WTC11 (cell line): Measurements from ENCODE around the gene MYO5B. TPM values are rescaled to one million over a fixed set of nuclear protein-coding genes. Genes with fewer than 3 reads are reported as not detected.

Experiments
- ATAC-seq: fragments of 200-7000 bp; cut with Tn5 transposase; 2 replicates; pipeline ENCODE4 v1.10.0; 2021; ENCODE audit warnings: mild to moderate bottlenecking, moderate library complexity
- CTCF ChIA-PET: fragments of 300-600 bp; sonication (Branson Sonifier 250); formaldehyde crosslinking; loops from one replicate; lab custom pipeline; 2021; ENCODE audit warnings: antibody characterized with exemption; lab: Charles Lee
- POLR2A ChIA-PET: fragments of 350-600 bp; sonication (Branson Sonifier 250); formaldehyde crosslinking; loops from one replicate; lab custom pipeline; 2021; ENCODE audit warnings: antibody characterized with exemption; lab: Charles Lee
- DNase-seq: peaks from one replicate; pipeline ENCODE4 v3.0.0; 2021; ENCODE audit warnings: low spot score
- H3K27ac Mint-ChIP-seq: 2 replicates; pipeline ENCODE4 v1.8.0; 2021; ENCODE audit warnings: mixed read lengths
- H3K27me3 Mint-ChIP-seq: 2 replicates; pipeline ENCODE4 v1.8.0; 2021; ENCODE audit warnings: low read depth, mild to moderate bottlenecking, moderate library complexity, mixed read lengths
- H3K36me3 Mint-ChIP-seq: 2 replicates; pipeline ENCODE4 v1.8.0; 2021; ENCODE audit warnings: mixed read lengths
- H3K4me1 Mint-ChIP-seq: 2 replicates; pipeline ENCODE4 v1.8.0; 2022; ENCODE audit warnings: mixed read lengths
- H3K4me3 Mint-ChIP-seq: 2 replicates; pipeline ENCODE4 v1.8.0; 2021; ENCODE audit warnings: mild to moderate bottlenecking, moderate library complexity, mixed read lengths
- H3K9me3 Mint-ChIP-seq: 2 replicates; pipeline ENCODE4 v1.8.0; 2021; ENCODE audit warnings: mixed read lengths
- ELF4 ChIP-seq: sonication (generic); formaldehyde crosslinking; IDR thresholded peaks from 2 replicates; pipeline ENCODE4 v1.8.1; 2022; ENCODE audit warnings: low read depth, mild to moderate bottlenecking, moderate library complexity, missing genetic modification reagents
- EMX1 ChIP-seq: fragments of 250-450 bp; sonication (Bioruptor Pico); IDR thresholded peaks from 2 replicates; pipeline ENCODE4 v1.8.0; 2021; ENCODE audit warnings: mild to moderate bottlenecking
- GRHL2 ChIP-seq: fragments of 250-450 bp; sonication (Bioruptor Pico); IDR thresholded peaks from 2 replicates; pipeline ENCODE4 v1.8.0; 2022; ENCODE audit warnings: mild to moderate bottlenecking, moderate library complexity; ENCODE audit not compliant: insufficient replicate concordance, severe bottlenecking
- HMGA2 ChIP-seq: fragments of 250-450 bp; sonication (Bioruptor Pico); IDR thresholded peaks from 2 replicates; pipeline ENCODE4 v1.4.0; 2021; ENCODE audit warnings: mild to moderate bottlenecking, moderate library complexity
- JAZF1 ChIP-seq: fragments of 250-450 bp; sonication (Bioruptor Pico); IDR thresholded peaks from 2 replicates; pipeline ENCODE4 v1.9.0; 2021; ENCODE audit warnings: moderate library complexity, mild to moderate bottlenecking, inconsistent platforms
- JUN ChIP-seq: sonication (generic); formaldehyde crosslinking; IDR thresholded peaks from 2 replicates; pipeline ENCODE4 v1.8.0; 2023; ENCODE audit warnings: mild to moderate bottlenecking, missing genetic modification reagents
- MLX ChIP-seq: sonication (generic); formaldehyde crosslinking; IDR thresholded peaks from 2 replicates; pipeline ENCODE4 v1.8.1; 2023; ENCODE audit warnings: mild to moderate bottlenecking, missing genetic modification reagents, moderate library complexity
- MYBL2 ChIP-seq: sonication (generic); formaldehyde crosslinking; IDR thresholded peaks from 2 replicates; pipeline ENCODE4 v1.8.1; 2023; ENCODE audit warnings: mild to moderate bottlenecking, moderate library complexity, missing genetic modification reagents
- NR2C2 ChIP-seq: sonication (generic); formaldehyde crosslinking; IDR thresholded peaks from 2 replicates; pipeline ENCODE4 v1.8.0; 2022; ENCODE audit warnings: mild to moderate bottlenecking, missing genetic modification reagents
- NR3C1 ChIP-seq: sonication (generic); formaldehyde crosslinking; conservative IDR thresholded peaks from 2 replicates; pipeline ENCODE4 v1.8.1; 2023; ENCODE audit warnings: low read depth, mild to moderate bottlenecking, missing genetic modification reagents
- PRRX2 ChIP-seq: fragments of 250-450 bp; sonication (Bioruptor Pico); IDR thresholded peaks from 2 replicates; pipeline ENCODE4 v1.8.0; 2021; ENCODE audit warnings: mild to moderate bottlenecking
- RORB ChIP-seq: fragments of 250-450 bp; sonication (Bioruptor Pico); IDR thresholded peaks from 2 replicates; pipeline ENCODE4 v1.9.0; 2021; ENCODE audit warnings: mild to moderate bottlenecking
- SOX15 ChIP-seq: fragments of 250-450 bp; sonication (Bioruptor Pico); IDR thresholded peaks from 2 replicates; pipeline ENCODE4 v1.9.0; 2021; ENCODE audit warnings: mild to moderate bottlenecking
- SP1 ChIP-seq: sonication (generic); formaldehyde crosslinking; conservative IDR thresholded peaks from 2 replicates; pipeline ENCODE4 v1.8.1; 2022; ENCODE audit warnings: missing genetic modification reagents
- TEAD4 ChIP-seq: sonication (generic); formaldehyde crosslinking; IDR thresholded peaks from 2 replicates; pipeline ENCODE4 v1.8.0; 2022; ENCODE audit warnings: mild to moderate bottlenecking, missing genetic modification reagents
- TP53 ChIP-seq: sonication (generic); formaldehyde crosslinking; IDR thresholded peaks from 2 replicates; pipeline ENCODE4 v1.8.1; 2023; ENCODE audit warnings: mild to moderate bottlenecking, missing genetic modification reagents
- ZNF138 ChIP-seq: sonication (generic); formaldehyde crosslinking; conservative IDR thresholded peaks from 2 replicates; pipeline ENCODE4 v1.8.1; 2022; ENCODE audit warnings: mild to moderate bottlenecking, moderate library complexity, missing genetic modification reagents
- ZNF232 ChIP-seq: sonication (generic); formaldehyde crosslinking; IDR thresholded peaks from 2 replicates; pipeline ENCODE4 v1.8.0; 2022; ENCODE audit warnings: mild to moderate bottlenecking, missing genetic modification reagents
- ZNF281 ChIP-seq: sonication (generic); formaldehyde crosslinking; IDR thresholded peaks from 2 replicates; pipeline ENCODE4 v1.8.0; 2023; ENCODE audit warnings: mild to moderate bottlenecking, missing genetic modification reagents
- ZNF317 ChIP-seq: sonication (generic); formaldehyde crosslinking; IDR thresholded peaks from 2 replicates; pipeline ENCODE4 v1.8.1; 2023; ENCODE audit warnings: low read depth, mild to moderate bottlenecking, moderate library complexity, missing genetic modification reagents, borderline replicate concordance
- ZNF396 ChIP-seq: fragments of 250-450 bp; sonication (Bioruptor Pico); IDR thresholded peaks from 2 replicates; pipeline ENCODE4 v1.8.0; 2021; ENCODE audit warnings: mild to moderate bottlenecking, moderate library complexity, borderline replicate concordance
- total RNA-seq: library from RNA; stranded (reverse); gene quantifications from 3 replicates; pipeline ENCODE4 v1.2.3, GENCODE V29; 2021
- TF ChIP-seq, protein P1 (sequence below): fragments of 250-450 bp; sonication (Bioruptor Pico); IDR thresholded peaks from 2 replicates; pipeline ENCODE4 v1.9.0; 2021; ENCODE audit warnings: moderate library complexity, mild to moderate bottlenecking, inconsistent platforms, borderline replicate concordance
- TF ChIP-seq, protein P2 (sequence below): fragments of 250-450 bp; sonication (Bioruptor Pico); IDR thresholded peaks from 2 replicates; pipeline ENCODE4 v2.1.2; 2022; ENCODE audit warnings: mild to moderate bottlenecking, moderate library complexity
- TF ChIP-seq, protein P3 (sequence below): sonication (generic); formaldehyde crosslinking; IDR thresholded peaks from 2 replicates; pipeline ENCODE4 v1.8.0; 2022; ENCODE audit warnings: mild to moderate bottlenecking, missing genetic modification reagents
- TF ChIP-seq, protein P4 (sequence below): sonication (generic); formaldehyde crosslinking; IDR thresholded peaks from 2 replicates; pipeline ENCODE4 v1.8.1; 2022; ENCODE audit warnings: mild to moderate bottlenecking, moderate library complexity, missing genetic modification reagents

The MYO5B gene
- total RNA-seq, 1 experiment from 2014 or later: 8.7 TPM

DNA sequence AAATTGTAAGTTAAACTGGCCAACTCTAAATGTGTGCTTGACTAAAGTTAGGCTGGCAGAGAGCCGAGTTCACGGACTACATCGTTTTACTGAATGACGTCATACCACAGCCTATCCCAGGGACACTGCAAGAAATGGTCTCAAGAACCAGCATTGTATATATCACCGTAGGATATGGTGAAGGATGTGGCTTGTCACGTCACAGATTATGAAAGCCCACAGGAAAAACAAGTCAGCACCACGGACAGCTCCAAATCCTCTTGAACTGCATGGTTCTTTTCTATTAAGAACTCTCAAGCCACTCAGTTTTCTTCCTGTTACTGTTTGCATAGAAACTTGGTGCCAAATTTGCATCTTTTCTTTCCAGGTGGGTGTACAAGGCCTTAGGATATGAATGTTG is 296.5 kb downstream of the MYO5B start:
- H3K27me3 Mint-ChIP-seq: no peaks in the 10 kb centered on the region
- CTCF ChIA-PET: interaction anchor here (1.0 to 1.6 kb wide), 4 partner anchors 10 to 306 kb away, joined by 3 to 4 read pairs (median 4); no protein-coding TSS in a partner anchor

DNA sequence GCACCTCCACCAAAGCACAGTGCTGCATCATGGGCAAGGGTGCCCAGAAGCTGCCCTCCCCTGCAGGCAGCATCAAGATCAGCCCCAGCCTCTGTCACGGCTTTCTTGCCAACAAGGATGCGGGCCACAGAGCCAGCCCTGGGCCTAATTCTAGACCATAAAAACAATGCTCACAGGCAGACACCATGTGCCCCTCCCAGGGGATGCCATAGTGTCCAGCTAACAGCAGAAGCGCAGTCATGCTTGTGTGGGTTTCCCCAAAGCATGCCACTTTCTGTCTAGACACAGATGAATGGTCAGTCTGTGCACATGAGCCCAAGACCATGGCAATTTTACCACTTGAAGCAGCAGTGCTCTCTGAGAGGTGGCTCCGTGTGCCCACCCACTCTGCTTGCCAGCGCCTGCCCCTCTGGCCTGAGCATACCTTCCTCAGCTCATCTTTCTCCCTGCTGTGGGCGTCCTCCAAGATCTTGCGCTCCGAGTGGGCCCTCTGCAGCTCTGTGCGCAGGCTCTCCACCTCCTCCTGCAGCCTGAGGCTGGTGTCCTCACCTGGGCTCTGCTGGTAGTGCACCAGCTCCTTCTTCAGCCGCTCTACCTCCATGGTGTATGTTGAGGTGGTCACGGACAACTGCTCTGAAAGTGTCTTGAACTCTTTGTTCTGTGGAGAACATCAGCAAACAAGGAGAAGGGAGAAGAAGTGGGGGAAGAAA is 300.3 kb downstream of the MYO5B start:
- no peaks in the 10 kb centered on the region for H3K9me3 Mint-ChIP-seq
- ChIA-PET POLR2A (no interaction called here), CTCF (interaction anchor here (0.5 to 3.9 kb wide), 6 partner anchors 10 to 384 kb away, joined by 3 to 11 read pairs (median 3); no protein-coding TSS in a partner anchor)
- DNase-seq: no peak
- no peaks in the 10 kb centered on the region for H3K36me3 Mint-ChIP-seq
- no peaks in the 10 kb centered on the region for H3K27me3 Mint-ChIP-seq
- peak; percentile 47; the same call in 1 of the 2 replicates for ATAC-seq
- no peak overlapping the region for H3K27ac Mint-ChIP-seq
- TF ChIP-seq, protein P1, sequence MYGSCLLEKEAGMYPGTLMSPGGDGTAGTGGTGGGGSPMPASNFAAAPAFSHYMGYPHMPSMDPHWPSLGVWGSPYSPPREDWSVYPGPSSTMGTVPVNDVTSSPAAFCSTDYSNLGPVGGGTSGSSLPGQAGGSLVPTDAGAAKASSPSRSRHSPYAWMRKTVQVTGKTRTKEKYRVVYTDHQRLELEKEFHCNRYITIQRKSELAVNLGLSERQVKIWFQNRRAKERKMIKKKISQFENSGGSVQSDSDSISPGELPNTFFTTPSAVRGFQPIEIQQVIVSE (CRISPR knock-in tag): no peak
- no peak for TF ChIP-seq JUN (CRISPR knock-in tag)
- TF ChIP-seq EMX1 (CRISPR knock-in tag): no peak
- TF ChIP-seq NR2C2 (CRISPR knock-in tag): no peak
- no peak overlapping the region for H3K4me3 Mint-ChIP-seq
- H3K4me1 Mint-ChIP-seq: peaks cover 13% of the 10 kb centered on the region

More for the DNA sequence above, 296.5 kb downstream of the MYO5B start:
- H3K36me3 Mint-ChIP-seq: 0 out of 2 replicates have a peak, but pooled peaks cover 2% of the 10 kb centered on the region
- POLR2A ChIA-PET: no interaction called here
- DNase-seq (peak; percentile 62), ATAC-seq (no peak)
- no peak overlapping the region for H3K4me3 Mint-ChIP-seq
- TF ChIP-seq PRRX2 (no peak), ZNF396 (CRISPR knock-in tag) (no peak), ELF4 (CRISPR knock-in tag) (no peak), TEAD4 (CRISPR knock-in tag) (no peak), MLX (no peak), MYBL2 (CRISPR knock-in tag) (no peak), JUN (CRISPR knock-in tag) (no peak), ZNF138 (CRISPR knock-in tag) (no peak), EMX1 (CRISPR knock-in tag) (no peak), TP53 (CRISPR knock-in tag) (no peak), RORB (CRISPR knock-in tag) (no peak)
- TF ChIP-seq, protein P2, sequence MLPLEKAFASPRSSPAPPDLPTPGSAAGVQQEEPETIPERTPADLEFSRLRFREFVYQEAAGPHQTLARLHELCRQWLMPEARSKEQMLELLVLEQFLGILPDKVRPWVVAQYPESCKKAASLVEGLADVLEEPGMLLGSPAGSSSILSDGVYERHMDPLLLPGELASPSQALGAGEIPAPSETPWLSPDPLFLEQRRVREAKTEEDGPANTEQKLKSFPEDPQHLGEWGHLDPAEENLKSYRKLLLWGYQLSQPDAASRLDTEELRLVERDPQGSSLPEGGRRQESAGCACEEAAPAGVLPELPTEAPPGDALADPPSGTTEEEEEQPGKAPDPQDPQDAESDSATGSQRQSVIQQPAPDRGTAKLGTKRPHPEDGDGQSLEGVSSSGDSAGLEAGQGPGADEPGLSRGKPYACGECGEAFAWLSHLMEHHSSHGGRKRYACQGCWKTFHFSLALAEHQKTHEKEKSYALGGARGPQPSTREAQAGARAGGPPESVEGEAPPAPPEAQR (CRISPR knock-in tag): no peak
- TF ChIP-seq, protein P3, sequence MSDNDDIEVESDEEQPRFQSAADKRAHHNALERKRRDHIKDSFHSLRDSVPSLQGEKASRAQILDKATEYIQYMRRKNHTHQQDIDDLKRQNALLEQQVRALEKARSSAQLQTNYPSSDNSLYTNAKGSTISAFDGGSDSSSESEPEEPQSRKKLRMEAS (CRISPR knock-in tag): no peak
- H3K9me3 Mint-ChIP-seq: no peaks in the 10 kb centered on the region
- H3K4me1 Mint-ChIP-seq: no peaks in the 10 kb centered on the region
- H3K27ac Mint-ChIP-seq: no peak overlapping the region

GRCh38 chr18:49893036-49893435 is 301.9 kb downstream of the MYO5B start:
- ATAC-seq: no peak
- peaks cover 15% of the 10 kb centered on the region for H3K4me1 Mint-ChIP-seq
- CTCF ChIA-PET: no interaction called here
- no peak for TF ChIP-seq GRHL2 (CRISPR knock-in tag)
- TF ChIP-seq ELF4 (CRISPR knock-in tag): no peak
- no peak for TF ChIP-seq SP1 (CRISPR knock-in tag)
- no peak for TF ChIP-seq ZNF281 (CRISPR knock-in tag)
- TF ChIP-seq ZNF232 (CRISPR knock-in tag): no peak
- TF ChIP-seq RORB (CRISPR knock-in tag): no peak
- TF ChIP-seq, protein P1 (CRISPR knock-in tag): no peak
- no peak for TF ChIP-seq JAZF1 (CRISPR knock-in tag)
- TF ChIP-seq SOX15: no peak
- TF ChIP-seq NR3C1 (CRISPR knock-in tag): no peak
- TF ChIP-seq ZNF317 (CRISPR knock-in tag): no peak
- TF ChIP-seq, protein P4, sequence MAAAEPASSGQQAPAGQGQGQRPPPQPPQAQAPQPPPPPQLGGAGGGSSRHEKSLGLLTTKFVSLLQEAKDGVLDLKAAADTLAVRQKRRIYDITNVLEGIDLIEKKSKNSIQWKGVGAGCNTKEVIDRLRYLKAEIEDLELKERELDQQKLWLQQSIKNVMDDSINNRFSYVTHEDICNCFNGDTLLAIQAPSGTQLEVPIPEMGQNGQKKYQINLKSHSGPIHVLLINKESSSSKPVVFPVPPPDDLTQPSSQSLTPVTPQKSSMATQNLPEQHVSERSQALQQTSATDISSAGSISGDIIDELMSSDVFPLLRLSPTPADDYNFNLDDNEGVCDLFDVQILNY (CRISPR knock-in tag): no peak
- no peak for TF ChIP-seq HMGA2 (CRISPR knock-in tag)

More at GRCh38 chr18:49893036-49893435, 301.9 kb downstream of the MYO5B start:
- Mint-ChIP-seq H3K4me3 (no peak overlapping the region), H3K9me3 (no peaks in the 10 kb centered on the region), H3K27me3 (no peaks in the 10 kb centered on the region), H3K36me3 (no peaks in the 10 kb centered on the region), H3K27ac (no peak overlapping the region)
- DNase-seq: no peak
- POLR2A ChIA-PET: no interaction called here
